ENCODE results near the gene REEP6. TPM values are rescaled to one million over a fixed set of nuclear protein-coding genes. Genes with fewer than 3 reads are reported as not detected.

Gene REEP6
- total RNA-seq, 1 donor from 2014 or later: 9.7 TPM

- no peaks in the 10 kb centered on the region for H3K36me3 ChIP-seq (ENCODE audit: control insufficient read depth, insufficient read depth, low read length)
- DNase-seq (ENCODE audit: low read depth): no peak
- no peak for TF ChIP-seq CTCF (IDR thresholded peaks at IDR 0.05; ENCODE audit: insufficient read depth, low read length, poor library complexity, severe bottlenecking)
- H3K4me3 ChIP-seq (ENCODE audit: low read depth, low read length): no peak overlapping the region
- H3K27me3 ChIP-seq (ENCODE audit: control insufficient read depth, insufficient read depth, low read length): no peaks in the 10 kb centered on the region
Observed at GRCh38 chr19:1482361-1483130, 8.4 kb upstream of the REEP6 start.

- no peak for TF ChIP-seq CTCF (IDR thresholded peaks at IDR 0.05; ENCODE audit: insufficient read depth, low read length, poor library complexity, severe bottlenecking)
- H3K4me3 ChIP-seq (ENCODE audit: low read depth, low read length): no peak overlapping the region
- DNase-seq (ENCODE audit: low read depth): no peak
- no peaks in the 10 kb centered on the region for H3K36me3 ChIP-seq (ENCODE audit: control insufficient read depth, insufficient read depth, low read length)
- H3K27me3 ChIP-seq (ENCODE audit: control insufficient read depth, insufficient read depth, low read length): no peaks in the 10 kb centered on the region
Observed at GRCh38 chr19:1483131-1483978, 7.6 kb upstream of the REEP6 start.

GRCh38 chr19:1483979-1484428 lies 7.0 kb upstream of the REEP6 start:
- DNase-seq (ENCODE audit: low read depth): no peak
- Histone ChIP-seq H3K27me3 (ENCODE audit: control insufficient read depth, insufficient read depth, low read length) (no peaks in the 10 kb centered on the region), H3K4me3 (ENCODE audit: low read depth, low read length) (no peak overlapping the region), H3K36me3 (ENCODE audit: control insufficient read depth, insufficient read depth, low read length) (no peaks in the 10 kb centered on the region)
- no peak for TF ChIP-seq CTCF (IDR thresholded peaks at IDR 0.05; ENCODE audit: insufficient read depth, low read length, poor library complexity, severe bottlenecking)

- no peaks in the 10 kb centered on the region for H3K36me3 ChIP-seq (ENCODE audit: control insufficient read depth, insufficient read depth, low read length)
- no peak for TF ChIP-seq CTCF (IDR thresholded peaks at IDR 0.05; ENCODE audit: insufficient read depth, low read length, poor library complexity, severe bottlenecking)
- DNase-seq (ENCODE audit: low read depth): no peak
- no peak overlapping the region for H3K4me3 ChIP-seq (ENCODE audit: low read depth, low read length)
- peaks cover 7% of the 10 kb centered on the region for H3K27me3 ChIP-seq (ENCODE audit: control insufficient read depth, insufficient read depth, low read length)
Observed at GRCh38 chr19:1486720-1487575, 4.0 kb upstream of the REEP6 start.

- Histone ChIP-seq H3K4me3 (ENCODE audit: low read depth, low read length) (no peak overlapping the region), H3K27me3 (ENCODE audit: control insufficient read depth, insufficient read depth, low read length) (peaks cover 10% of the 10 kb centered on the region), H3K36me3 (ENCODE audit: control insufficient read depth, insufficient read depth, low read length) (no peaks in the 10 kb centered on the region)
- no peak for TF ChIP-seq CTCF (IDR thresholded peaks at IDR 0.05; ENCODE audit: insufficient read depth, low read length, poor library complexity, severe bottlenecking)
- no peak for DNase-seq (ENCODE audit: low read depth)
Observed at GRCh38 chr19:1487576-1488281, 3.3 kb upstream of the REEP6 start.
